IMR-90 (cell line): ENCODE results near the gene PRKAG1.

Experiments used
- MAZ ChIP-seq: IDR thresholded peaks from 2 replicates; pipeline ENCODE4 v1.6.1; 2012; ENCODE audit warnings: low read depth, mild to moderate bottlenecking, low read length, improper control_type of control experiment, moderate library complexity, borderline replicate concordance
- POLR2A ChIP-seq: IDR thresholded peaks from 2 replicates; pipeline ENCODE4 v1.6.1; 2012; ENCODE audit warnings: mild to moderate bottlenecking, low read depth, low read length
- TF ChIP-seq, protein P1 (sequence below): conservative IDR thresholded peaks from 2 replicates; pipeline ENCODE4 v1.5.1; 2012; ENCODE audit warnings: mild to moderate bottlenecking, low read depth, low read length, improper control_type of control experiment
- TF ChIP-seq, protein P2 (sequence below): fragments of 150-350 bp; IDR thresholded peaks from 2 replicates; pipeline ENCODE4 v1.6.1; 2016; ENCODE audit warnings: low read depth, mild to moderate bottlenecking, low read length, moderate library complexity, borderline replicate concordance

GRCh38 chr12:49051777-49052438 is 33.3 kb upstream of the PRKAG1 start:
- TF ChIP-seq, protein P1, sequence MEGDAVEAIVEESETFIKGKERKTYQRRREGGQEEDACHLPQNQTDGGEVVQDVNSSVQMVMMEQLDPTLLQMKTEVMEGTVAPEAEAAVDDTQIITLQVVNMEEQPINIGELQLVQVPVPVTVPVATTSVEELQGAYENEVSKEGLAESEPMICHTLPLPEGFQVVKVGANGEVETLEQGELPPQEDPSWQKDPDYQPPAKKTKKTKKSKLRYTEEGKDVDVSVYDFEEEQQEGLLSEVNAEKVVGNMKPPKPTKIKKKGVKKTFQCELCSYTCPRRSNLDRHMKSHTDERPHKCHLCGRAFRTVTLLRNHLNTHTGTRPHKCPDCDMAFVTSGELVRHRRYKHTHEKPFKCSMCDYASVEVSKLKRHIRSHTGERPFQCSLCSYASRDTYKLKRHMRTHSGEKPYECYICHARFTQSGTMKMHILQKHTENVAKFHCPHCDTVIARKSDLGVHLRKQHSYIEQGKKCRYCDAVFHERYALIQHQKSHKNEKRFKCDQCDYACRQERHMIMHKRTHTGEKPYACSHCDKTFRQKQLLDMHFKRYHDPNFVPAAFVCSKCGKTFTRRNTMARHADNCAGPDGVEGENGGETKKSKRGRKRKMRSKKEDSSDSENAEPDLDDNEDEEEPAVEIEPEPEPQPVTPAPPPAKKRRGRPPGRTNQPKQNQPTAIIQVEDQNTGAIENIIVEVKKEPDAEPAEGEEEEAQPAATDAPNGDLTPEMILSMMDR: no peak
- TF ChIP-seq POLR2A (no peak), MAZ (no peak)
- TF ChIP-seq, protein P2, sequence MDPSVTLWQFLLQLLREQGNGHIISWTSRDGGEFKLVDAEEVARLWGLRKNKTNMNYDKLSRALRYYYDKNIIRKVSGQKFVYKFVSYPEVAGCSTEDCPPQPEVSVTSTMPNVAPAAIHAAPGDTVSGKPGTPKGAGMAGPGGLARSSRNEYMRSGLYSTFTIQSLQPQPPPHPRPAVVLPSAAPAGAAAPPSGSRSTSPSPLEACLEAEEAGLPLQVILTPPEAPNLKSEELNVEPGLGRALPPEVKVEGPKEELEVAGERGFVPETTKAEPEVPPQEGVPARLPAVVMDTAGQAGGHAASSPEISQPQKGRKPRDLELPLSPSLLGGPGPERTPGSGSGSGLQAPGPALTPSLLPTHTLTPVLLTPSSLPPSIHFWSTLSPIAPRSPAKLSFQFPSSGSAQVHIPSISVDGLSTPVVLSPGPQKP: no peak
